SU-DHL-6 (cell line): ENCODE results near the gene ROBO2.

Source experiments
- H2AFZ ChIP-seq: fragments of 200-600 bp; sonication (generic); 2 replicates; pipeline ENCODE4 v1.6.1; 2014; ENCODE audit warnings: low read depth, mild to moderate bottlenecking, moderate library complexity, mixed read lengths, antibody characterized with exemption, low read length; ENCODE audit not compliant: severe bottlenecking
- H3F3A ChIP-seq: fragments of 200-600 bp; shearing (Covaris generic); 2 replicates; pipeline ENCODE4 v1.6.0; 2016; ENCODE audit warnings: antibody characterized with exemption, mild to moderate bottlenecking; ENCODE audit not compliant: insufficient read depth
- H3K27ac ChIP-seq: fragments of 200-600 bp; sonication (generic); 2 replicates; pipeline ENCODE4 v1.5.1; 2016; ENCODE audit warnings: low read depth, mild to moderate bottlenecking, low read length, moderate library complexity, mixed read lengths
- H3K27me3 ChIP-seq: fragments of 200-600 bp; sonication (generic), shearing (Covaris generic); 2 replicates; pipeline ENCODE4 v1.6.0; 2014; ENCODE audit warnings: mild to moderate bottlenecking, low read length
- H3K36me3 ChIP-seq: fragments of 200-600 bp; sonication (generic); 2 replicates; pipeline ENCODE4 v1.6.1; 2014; ENCODE audit warnings: mild to moderate bottlenecking, low read length, mixed read lengths
- H3K4me2 ChIP-seq: fragments of 300-600, 200-600 bp; shearing (Covaris generic), sonication (generic); 2 replicates; pipeline ENCODE4 v1.6.0; 2014; ENCODE audit warnings: low read length, low read depth, mild to moderate bottlenecking; ENCODE audit not compliant: poor library complexity, severe bottlenecking
- H3K4me3 ChIP-seq: fragments of 200-600 bp; sonication (generic); 2 replicates; pipeline ENCODE4 v1.5.1; 2014; ENCODE audit warnings: antibody characterized with exemption, low read length, mild to moderate bottlenecking, mixed read lengths; ENCODE audit not compliant: insufficient read depth, poor library complexity, severe bottlenecking
- H3K79me2 ChIP-seq: fragments of 200-600 bp; sonication (generic); 2 replicates; pipeline ENCODE4 v1.6.1; 2014; ENCODE audit warnings: mild to moderate bottlenecking, low read length, moderate library complexity; ENCODE audit not compliant: insufficient read depth
- H3K9ac ChIP-seq: fragments of 200-600 bp; sonication (generic); 2 replicates; pipeline ENCODE4 v1.7.0; 2014; ENCODE audit warnings: mild to moderate bottlenecking, low read length
- H3K9me2 ChIP-seq: fragments of 200-600 bp; sonication (generic); replicated peaks from 2 replicates; pipeline ENCODE4 v1.6.1; 2014; ENCODE audit warnings: low read length; ENCODE audit not compliant: insufficient read depth
- H3K9me3 ChIP-seq: fragments of 200-600 bp; sonication (generic); 2 replicates; pipeline ENCODE4 v1.6.1; 2014; ENCODE audit warnings: low read length, mixed read lengths; ENCODE audit not compliant: insufficient read depth
- H4K20me1 ChIP-seq: fragments of 200-600 bp; sonication (generic); 2 replicates; pipeline ENCODE4 v1.6.1; 2014; ENCODE audit warnings: low read depth, mild to moderate bottlenecking, antibody characterized with exemption, low read length, moderate library complexity, mixed read lengths
- CTCF ChIP-seq: fragments of 200-600 bp; sonication (generic); IDR thresholded peaks from one replicate; pipeline ENCODE4 v1.5.1; 2017; ENCODE audit warnings: antibody characterized with exemption, mild to moderate bottlenecking, low read length, moderate library complexity; ENCODE audit not compliant: insufficient read depth, poor library complexity, severe bottlenecking
- EZH2phosphoT487 ChIP-seq: fragments of 200-600 bp; sonication (generic), shearing (Covaris generic); conservative IDR thresholded peaks from 2 replicates; pipeline ENCODE4 v1.6.1; 2018; ENCODE audit warnings: mild to moderate bottlenecking, antibody characterized with exemption, low read length, moderate library complexity, mixed read lengths

The ROBO2 gene

GRCh38 chr3:77065750-77066149, 25.9 kb downstream of the ROBO2 start:
- Histone ChIP-seq H3F3A (no peaks in the 10 kb centered on the region), H3K4me3 (no peak overlapping the region), H3K36me3 (no peaks in the 10 kb centered on the region), H3K79me2 (no peaks in the 10 kb centered on the region), H3K27me3 (no peaks in the 10 kb centered on the region), H4K20me1 (no peaks in the 10 kb centered on the region), H3K27ac (no peak overlapping the region), H3K4me2 (no peak overlapping the region), H3K9me3 (peaks cover 15% of the 10 kb centered on the region), H3K9ac (no peak overlapping the region), H3K9me2 (no peaks in the 10 kb centered on the region), H2AFZ (no peak overlapping the region)
- TF ChIP-seq CTCF: no peak
- TF ChIP-seq EZH2phosphoT487: no peak

GRCh38 chr3:77066829-77067228, 26.9 kb downstream of the ROBO2 start:
- Histone ChIP-seq H3K79me2 (no peaks in the 10 kb centered on the region), H3K9ac (no peak overlapping the region), H3K9me2 (no peaks in the 10 kb centered on the region), H3K9me3 (peaks cover 9% of the 10 kb centered on the region), H3F3A (no peaks in the 10 kb centered on the region), H3K4me2 (no peak overlapping the region), H4K20me1 (no peaks in the 10 kb centered on the region), H3K27me3 (no peaks in the 10 kb centered on the region), H3K27ac (no peak overlapping the region), H3K36me3 (no peaks in the 10 kb centered on the region), H2AFZ (peak overlapping the region; percentile 18), H3K4me3 (no peak overlapping the region)
- TF ChIP-seq CTCF (no peak), EZH2phosphoT487 (no peak)

- H3K9me3 ChIP-seq: no peaks in the 10 kb centered on the region
- no peak overlapping the region for H3K4me2 ChIP-seq
- H3K9me2 ChIP-seq: no peaks in the 10 kb centered on the region
- H3K27me3 ChIP-seq: no peaks in the 10 kb centered on the region
- no peaks in the 10 kb centered on the region for H4K20me1 ChIP-seq
- no peak overlapping the region for H3K27ac ChIP-seq
- no peak overlapping the region for H2AFZ ChIP-seq
- H3K36me3 ChIP-seq: no peaks in the 10 kb centered on the region
- no peak overlapping the region for H3K4me3 ChIP-seq
- H3F3A ChIP-seq: no peaks in the 10 kb centered on the region
- TF ChIP-seq EZH2phosphoT487 (no peak), CTCF (no peak)
- H3K79me2 ChIP-seq: no peaks in the 10 kb centered on the region
- no peak overlapping the region for H3K9ac ChIP-seq
These were observed 28.9 kb downstream of the ROBO2 start for GRCh38 chr3:77068808-77069207.
